ENCODE measurements around the gene SERTAD2.

SERTAD2 gene

DNA sequence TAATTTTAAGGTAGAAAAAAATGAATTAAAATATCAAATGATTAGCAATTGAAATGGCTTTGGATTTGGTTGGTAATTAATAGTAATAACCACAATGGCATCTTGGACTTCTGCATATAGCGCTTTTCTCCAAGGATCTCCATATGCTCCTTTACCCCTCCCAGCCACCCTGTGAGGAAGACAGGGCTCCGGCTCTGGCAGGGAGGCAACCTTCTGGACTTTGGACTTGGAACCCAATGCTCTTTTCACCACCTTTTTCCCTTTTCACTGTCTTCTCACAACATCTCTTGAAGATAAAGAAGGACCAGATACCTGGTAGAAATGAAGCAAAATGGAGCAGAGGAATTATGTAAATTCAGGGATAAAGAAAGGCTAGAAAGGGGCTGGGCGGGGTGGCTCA is 23.8 kb upstream of the SERTAD2 start:
- FAIRE-seq: no peak
- no peak for DNase-seq (ENCODE audit: extremely low spot score, insufficient read length, low read depth)

DNA sequence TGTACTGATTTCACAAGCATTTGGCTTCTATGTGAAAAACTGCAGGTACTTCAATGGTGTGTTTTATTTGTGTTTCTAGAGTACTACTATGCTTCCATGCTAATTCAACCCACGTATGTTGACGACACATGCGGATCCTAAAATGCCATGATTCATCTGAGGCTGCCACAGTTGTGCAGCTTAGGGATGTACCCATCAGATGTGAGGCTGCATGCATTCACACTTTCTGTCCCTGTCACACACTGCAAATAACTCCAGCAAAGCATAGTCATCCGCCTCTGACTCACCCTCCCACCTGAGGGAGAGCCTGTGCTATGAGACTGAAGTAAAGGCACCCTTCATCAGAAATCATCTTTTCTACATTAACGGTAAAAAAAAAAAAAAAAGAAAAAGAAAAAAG is 22.1 kb upstream of the SERTAD2 start:
- no peak for DNase-seq (ENCODE audit: extremely low spot score, insufficient read length, low read depth)
- FAIRE-seq: peak; percentile 24

DNA sequence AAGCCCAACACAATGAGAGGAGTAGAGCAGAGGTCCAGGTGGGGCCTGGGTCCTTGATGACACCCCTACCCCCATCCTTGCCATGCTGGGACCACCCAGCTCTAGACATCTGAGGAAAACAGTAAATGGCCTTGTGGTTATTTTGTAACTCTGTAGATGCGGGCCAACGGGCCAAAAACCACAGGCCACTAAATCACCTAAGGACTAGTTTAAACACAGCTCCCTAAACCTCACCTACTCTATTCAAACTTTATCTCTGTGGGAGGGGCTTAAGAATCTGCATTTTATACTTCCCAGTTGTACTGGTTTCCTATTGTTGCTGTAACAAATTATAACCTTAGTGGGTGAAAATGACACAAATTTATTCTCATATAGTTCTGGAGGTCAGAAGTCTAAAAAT is 19.0 kb upstream of the SERTAD2 start:
- no peak for DNase-seq (ENCODE audit: extremely low spot score, insufficient read length, low read depth)
- peak; percentile 42 for FAIRE-seq

DNA sequence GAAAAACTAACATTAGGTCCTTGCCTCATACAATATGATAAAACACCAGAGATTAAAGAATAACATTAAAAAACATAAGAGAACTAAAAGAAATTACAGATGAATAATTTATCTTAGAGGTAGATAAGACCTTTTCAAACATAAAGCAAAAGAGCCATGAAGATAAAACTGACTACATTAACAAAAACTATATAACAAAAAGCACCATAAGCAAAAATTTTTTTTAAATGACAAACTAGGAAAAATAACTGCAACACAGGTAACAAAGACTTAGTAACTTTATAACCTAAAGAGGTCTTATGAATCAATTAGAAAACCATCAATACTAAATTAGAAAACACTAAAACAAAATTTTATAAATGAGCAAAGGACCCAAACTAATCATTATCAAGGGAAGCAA is 16.3 kb upstream of the SERTAD2 start:
- DNase-seq (ENCODE audit: extremely low spot score, insufficient read length, low read depth) (no peak), FAIRE-seq (no peak)

DNA sequence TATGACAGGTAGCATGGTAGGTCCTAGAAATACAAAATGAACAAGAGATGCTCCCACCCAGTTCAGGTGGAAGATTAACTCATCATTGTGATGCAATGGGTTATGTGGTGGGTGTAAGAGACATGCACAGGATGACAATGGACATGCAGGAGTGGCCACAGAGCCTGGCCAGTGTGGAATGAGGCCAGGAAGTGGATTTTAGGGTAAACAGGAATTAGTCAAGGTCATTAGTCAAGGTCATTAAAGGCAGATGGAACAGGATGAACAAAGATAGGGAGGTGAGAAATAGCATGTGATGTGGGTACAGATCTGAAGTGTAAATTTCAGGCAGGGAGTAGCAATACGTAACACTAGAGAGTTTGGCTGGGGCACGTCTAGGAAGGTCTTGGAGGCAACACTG is 15.6 kb upstream of the SERTAD2 start:
- FAIRE-seq (no peak), DNase-seq (ENCODE audit: extremely low spot score, insufficient read length, low read depth) (no peak)

DNA sequence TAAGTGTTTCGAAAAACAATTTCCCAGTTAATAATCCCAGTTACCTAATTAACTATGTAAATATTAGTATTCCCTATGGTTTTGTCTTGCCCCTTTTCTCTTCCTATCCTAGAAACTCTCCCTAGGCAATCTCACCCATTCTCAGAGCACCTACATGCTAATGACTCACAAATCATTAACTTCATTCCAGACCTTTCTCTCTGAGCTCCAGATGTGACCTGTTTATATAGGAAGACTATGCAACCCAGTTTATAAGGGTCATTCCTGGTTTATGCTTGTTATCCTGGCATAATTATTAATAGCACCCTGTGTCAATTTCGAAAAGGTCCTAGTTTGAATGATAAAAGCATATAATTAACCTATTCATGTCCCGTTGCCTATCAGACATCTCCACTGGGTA is 14.8 kb upstream of the SERTAD2 start:
- FAIRE-seq (peak; percentile 12), DNase-seq (ENCODE audit: extremely low spot score, insufficient read length, low read depth) (no peak)

DNA sequence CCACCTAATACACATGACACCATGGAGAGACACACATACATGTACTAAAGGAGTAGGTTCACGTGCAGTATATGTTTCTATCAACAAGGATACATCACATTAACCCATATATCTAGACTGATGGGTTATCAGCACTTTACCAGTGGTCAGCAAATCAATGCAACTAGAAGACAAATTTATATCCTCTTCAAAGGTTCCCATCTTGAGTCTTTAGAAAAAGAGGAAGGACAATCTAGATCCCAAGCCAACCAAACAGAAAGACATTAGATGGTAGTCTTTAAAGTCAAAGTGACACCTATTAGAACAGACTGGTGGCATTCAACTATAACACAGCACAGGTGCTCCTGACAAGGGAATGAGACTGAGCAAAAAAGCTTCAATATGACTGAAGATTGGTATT is 13.8 kb upstream of the SERTAD2 start:
- no peak for FAIRE-seq
- no peak for DNase-seq (ENCODE audit: extremely low spot score, insufficient read length, low read depth)

DNA sequence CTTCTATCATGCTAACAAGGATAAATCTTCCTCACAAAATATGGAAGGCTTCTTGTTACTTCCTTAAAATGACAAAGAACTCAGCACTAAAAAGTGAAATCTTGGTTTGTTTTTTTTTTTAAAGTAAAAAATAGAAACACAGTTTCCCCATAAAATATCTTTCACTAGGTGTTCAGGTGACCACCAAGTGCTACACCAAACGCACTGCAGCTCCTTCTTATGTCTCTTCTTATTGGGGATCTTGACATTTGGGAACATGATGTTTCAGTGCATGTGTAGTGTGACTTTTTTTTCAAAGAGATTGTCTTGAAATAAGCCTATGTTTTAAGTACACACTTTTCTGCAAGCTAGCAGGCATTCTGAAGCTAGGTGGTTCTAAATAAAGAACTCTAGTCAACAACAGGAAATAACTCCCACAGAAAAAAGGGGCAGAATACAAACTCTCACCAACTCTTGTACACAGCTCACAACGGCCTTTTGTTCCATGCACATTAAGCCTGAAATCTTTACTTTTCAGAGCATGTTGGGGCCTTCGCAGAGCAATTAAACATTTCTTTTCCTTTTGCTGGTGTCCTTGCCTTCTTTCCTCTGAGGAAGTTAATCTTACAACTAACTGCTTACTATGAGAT is 13.2 kb upstream of the SERTAD2 start:
- no peak for DNase-seq (ENCODE audit: extremely low spot score, insufficient read length, low read depth)

DNA sequence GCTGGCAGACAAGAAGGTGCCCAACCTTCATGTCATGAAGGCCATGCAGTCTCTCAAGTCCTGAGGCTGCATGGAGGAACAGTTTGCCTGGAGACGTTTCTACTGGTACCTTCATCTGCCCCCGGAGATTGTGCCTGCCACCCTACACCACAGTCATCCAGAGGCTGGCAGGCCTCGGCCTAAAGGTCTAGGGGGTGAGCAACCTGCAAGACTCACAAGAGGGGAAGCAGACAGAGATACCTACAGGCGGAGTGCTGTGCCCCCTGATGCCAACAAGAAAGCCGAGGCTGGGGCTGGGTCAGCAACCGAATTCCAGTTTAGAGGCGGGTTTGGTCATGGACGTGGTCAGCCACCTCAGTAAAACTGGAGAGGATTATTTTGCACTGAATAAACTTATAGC is 12.0 kb upstream of the SERTAD2 start:
- FAIRE-seq (no peak), DNase-seq (ENCODE audit: extremely low spot score, insufficient read length, low read depth) (no peak)

More for the DNA sequence above, 13.2 kb upstream of the SERTAD2 start:
- peak; percentile 60 for FAIRE-seq

DNA sequence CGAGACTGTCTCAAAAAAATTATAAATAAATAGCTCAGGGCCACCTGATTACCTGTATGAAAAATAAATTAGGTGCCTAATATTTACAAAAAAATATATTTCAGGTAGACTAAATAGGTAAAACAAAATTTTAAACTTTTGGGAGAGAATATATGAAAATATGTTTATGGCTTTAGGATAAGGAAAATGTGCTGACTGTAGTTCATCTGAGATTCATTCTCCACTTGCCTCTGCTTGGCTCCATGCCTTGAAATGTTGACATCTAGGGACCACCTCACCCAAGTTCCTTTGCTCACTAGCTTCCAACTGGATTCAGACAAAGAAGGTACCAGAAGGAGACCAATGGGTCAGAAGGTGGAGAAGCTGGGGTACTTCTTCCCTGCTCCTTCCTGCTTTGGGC is 9.7 kb upstream of the SERTAD2 start:
- FAIRE-seq: no peak
- no peak for DNase-seq (ENCODE audit: extremely low spot score, insufficient read length, low read depth)

DNA sequence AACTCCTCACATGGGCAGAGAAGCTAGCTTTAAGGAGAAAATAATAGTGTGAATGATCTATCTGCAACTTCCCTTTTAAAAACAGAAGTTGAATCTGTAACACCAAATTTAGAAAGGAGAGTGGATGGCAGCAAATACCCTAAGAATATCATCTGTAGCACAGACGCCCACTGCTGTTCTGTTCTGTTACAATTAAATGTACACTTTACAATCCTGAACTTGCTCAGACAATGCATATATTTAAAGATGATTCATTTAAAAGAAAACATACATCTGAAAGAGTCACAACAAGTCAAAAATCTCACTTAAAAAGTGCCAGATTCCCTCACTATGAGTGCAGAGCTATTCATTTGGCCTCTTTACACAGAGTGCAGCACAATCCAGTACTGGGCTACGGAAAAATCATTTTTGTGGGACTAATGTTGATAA is 8.0 kb upstream of the SERTAD2 start:
- FAIRE-seq (peak; percentile 85), DNase-seq (ENCODE audit: extremely low spot score, insufficient read length, low read depth) (no peak)

DNA sequence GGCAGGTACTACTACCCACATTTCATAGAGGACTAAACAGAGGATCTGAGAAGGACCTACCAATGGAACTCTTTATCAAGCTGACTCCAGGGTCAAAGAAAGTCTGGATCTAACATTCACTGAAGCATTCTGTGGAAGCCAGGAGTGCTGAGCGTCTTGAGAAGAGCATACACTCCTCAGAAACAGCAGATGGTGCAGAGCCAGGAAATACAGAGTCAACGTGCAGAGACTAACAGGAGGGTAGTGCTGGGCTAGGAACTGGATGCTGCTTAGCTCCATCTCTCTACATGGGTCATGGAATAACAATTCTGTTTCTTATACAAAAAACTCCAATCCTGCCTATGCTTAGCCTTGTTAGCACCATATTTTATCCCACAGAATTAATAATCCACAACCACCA is 5.5 kb upstream of the SERTAD2 start:
- FAIRE-seq: no peak

DNA sequence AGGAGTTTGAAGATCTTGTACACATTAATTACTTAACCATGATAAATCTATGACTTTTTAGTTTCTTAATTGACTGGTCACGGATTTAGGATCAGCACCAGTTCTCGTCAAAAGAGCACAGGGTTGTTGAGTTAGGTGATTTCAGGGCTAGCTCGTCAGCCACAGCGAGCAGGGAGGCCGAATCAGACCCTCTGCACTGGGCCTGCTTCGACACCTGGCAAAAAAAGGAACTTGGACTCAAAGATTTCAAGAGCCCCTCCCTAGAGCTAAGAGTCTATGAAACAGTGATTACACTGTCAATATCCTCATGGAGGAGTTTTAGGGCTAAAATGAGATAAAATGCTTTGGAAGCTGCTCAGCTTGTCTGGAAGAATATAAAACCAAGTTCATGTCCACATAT is 4.6 kb upstream of the SERTAD2 start:
- DNase-seq (ENCODE audit: extremely low spot score, insufficient read length, low read depth) (no peak), FAIRE-seq (peak; percentile 63)

More for the DNA sequence above, 5.5 kb upstream of the SERTAD2 start:
- no peak for DNase-seq (ENCODE audit: extremely low spot score, insufficient read length, low read depth)

DNA sequence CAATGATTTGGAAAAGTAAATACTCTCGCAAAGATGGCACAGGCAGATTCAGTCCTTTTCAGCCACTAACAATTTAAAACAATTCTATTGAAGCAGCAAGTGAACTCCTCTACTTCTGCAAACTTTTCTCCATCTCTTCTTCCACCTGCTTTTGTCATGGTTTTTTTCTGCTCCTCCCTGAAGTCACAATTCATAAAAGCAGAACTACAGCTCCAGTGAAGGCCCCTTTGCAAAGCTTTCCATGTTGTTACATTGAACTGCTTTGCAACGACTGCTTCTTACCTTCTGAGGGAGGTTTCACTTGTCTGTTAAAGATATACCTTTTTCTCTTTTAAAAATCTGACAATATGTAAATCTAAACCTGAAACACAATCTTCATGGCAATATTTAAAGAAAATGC is 3.7 kb upstream of the SERTAD2 start:
- peak; percentile 5 for FAIRE-seq
- no peak for DNase-seq (ENCODE audit: extremely low spot score, insufficient read length, low read depth)

DNA sequence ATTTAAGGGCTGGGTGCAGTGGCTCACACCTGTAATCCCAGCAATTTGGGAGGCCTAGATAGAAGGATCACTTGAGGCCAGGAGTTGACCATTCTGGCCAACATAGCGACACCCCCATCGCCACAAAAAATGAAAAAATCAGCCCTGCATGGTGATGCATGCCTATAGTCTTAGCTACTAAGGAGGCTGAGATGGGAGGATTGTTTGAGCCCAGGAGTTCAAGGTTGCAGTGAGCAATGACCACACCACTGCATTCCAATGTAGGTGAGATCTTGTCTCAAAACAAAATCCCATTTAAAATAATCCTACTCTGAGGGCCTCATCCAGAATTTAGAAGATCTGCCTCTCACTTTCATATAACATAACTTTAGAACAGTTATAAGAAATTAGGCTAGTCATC is 2.7 kb upstream of the SERTAD2 start:
- FAIRE-seq (no peak), DNase-seq (ENCODE audit: extremely low spot score, insufficient read length, low read depth) (no peak)

DNA sequence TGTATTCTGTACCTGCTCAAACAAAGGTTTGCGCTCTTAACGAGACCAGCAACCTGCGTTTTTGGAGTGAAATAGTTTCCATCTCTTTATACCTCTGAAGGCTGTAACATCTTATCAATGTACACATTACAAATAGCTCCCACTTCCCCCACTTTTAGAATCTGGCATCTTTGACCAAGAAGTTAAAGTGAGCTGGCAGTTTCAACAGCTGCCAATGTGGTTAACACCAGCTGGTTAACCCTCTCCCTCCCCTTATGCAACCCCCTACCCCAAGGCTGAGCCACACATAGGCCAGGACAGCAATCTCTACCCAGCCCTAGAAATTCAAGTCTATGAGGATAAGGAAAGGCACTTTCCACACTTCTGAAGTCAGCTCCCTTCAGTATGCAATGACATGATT is 2.2 kb upstream of the SERTAD2 start:
- DNase-seq (ENCODE audit: extremely low spot score, insufficient read length, low read depth) (no peak), FAIRE-seq (no peak)

DNA sequence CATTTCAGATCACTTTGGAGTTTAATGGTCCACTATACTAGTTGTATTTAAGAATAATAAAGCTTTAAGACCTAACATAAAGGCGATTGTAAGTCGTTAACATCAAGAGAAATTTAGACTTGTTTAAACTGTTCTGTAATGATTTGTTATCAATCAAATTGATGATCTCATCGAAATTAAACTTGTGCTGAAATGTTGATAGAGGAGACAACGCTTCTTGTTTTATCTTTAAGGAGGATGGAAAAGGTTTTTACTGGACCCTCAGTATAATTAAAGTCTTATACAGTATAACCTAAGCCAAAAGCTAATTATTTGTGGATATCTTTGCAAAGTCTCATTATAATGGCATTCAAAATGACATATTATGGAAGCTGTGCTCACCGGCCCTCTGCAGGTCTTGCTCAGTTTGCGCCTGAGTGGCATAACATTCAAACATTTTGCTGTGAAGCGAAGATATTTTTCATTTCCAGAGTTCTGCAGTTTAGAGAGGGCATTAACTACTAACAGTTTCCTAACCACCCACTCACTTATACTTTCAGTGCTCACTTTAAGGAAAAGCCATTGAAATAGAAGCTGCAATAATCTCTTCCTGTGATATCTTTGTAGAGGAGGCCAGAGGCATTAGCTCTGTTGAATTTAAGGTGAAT is 1.4 kb upstream of the SERTAD2 start:
- no peak for DNase-seq (ENCODE audit: extremely low spot score, insufficient read length, low read depth)
- FAIRE-seq: peak; percentile 80

DNA sequence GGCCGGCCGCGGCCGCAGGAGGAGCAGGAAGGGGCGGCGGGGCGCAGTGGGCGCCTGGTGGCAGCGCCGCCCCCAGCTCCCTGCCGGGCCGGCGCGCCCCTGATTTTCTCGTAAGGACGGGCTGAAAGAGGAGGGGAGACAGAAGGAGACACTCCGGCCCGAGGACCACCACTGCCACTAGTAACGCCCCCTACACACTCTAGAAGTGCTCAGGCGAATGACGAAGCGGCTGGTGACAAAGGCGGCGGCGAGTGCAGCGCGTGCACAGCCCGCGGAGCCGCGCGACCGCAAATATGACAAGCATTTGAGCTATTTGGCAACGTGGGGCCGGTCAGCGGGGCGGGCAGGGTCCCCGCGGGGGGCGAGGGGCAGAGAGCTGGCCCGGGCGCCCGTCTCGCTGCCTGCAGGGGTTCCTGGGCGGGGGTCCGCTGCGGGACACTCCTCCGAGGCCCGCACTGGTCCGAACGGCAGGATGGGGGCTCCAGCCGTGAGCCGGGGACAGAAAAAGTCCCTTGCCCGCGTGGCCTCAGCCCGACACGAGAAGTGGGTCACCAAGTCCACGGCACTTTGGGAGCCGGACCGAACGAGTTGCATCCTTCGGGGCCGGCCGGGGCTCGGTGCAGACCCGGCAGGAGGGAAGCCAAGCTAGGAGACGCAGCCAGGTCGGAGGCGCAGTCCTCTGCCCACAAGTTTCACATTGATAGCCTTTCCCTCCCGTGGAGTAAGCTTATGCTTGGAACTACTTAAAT is 524 bp upstream of the SERTAD2 start:
- DNase-seq (ENCODE audit: extremely low spot score, insufficient read length, low read depth): no peak

DNA sequence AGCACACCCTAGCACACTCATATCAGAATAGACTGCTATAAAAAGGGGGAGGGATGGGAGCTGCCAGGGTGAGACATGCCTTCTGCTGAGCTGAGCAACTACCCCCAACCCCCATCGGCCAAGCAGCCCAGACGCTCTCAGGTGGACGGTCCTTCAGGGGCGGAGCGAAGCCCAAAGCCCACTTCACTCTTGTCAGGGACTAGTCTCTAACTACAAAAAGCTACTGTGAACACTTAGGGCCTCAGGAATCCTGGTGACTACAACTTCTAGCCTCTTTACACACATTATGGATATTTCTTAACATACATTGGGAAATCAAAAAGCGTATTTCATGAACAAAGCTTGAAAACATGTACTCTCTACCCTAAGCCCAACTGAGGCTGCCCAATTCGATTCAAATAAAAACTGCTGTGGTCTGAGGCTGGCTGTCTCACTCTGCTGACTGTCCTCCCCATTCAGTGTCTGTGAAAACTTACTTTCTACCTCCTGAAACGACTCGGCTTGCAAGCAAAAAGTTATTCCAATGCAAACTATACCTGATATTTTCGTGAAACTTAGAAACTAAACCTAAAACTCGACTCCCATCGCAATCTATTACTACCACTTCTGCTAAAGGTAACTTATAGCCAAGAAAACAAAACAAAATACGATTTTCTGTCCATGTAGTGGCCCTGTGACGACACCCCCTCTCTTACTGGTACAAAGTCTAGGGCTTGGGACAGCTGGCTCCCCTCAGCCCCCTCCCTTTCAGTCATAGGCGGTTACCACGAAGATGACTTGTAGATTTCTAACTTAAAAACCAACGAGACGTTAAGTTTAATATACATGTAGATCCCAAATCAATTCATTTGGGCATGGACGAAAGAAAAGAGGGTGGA is 1.2 kb downstream of the SERTAD2 start:
- FAIRE-seq: peak; percentile 79
- DNase-seq (ENCODE audit: extremely low spot score, insufficient read length, low read depth): no peak

More for the DNA sequence above, 524 bp upstream of the SERTAD2 start:
- FAIRE-seq: no peak

DNA sequence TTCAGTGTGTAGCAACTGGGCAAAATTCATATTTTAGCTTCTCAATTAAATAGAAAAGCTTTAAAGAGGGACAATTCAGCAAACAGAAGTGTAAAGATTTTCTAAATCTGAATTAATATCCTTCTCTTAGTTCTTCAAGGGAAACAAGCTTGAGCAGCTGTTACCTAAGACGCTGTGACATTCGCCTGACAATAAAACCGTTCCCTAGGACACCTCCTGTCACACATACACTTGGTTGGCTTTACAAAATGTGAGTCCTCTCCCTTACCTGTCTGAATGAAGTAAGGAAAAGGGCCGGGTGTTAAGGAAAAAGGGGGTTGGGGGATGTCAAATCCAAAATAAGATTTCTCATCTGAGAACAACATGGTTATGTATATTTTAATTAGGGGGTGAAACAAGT is 2.1 kb downstream of the SERTAD2 start:
- FAIRE-seq (peak; percentile 47), DNase-seq (ENCODE audit: extremely low spot score, insufficient read length, low read depth) (no peak)
